NCI-H510A treated with DMSO at 0.1 percent for 48 hours (cell line): ENCODE data around the gene LRRC4B.
A peak's percentile ranks its signal among the peaks of the same experiment; 100 is the strongest.

Experiments
- DNase-seq: peaks from one replicate; lab custom pipeline; 2025; lab: John Stamatoyannopoulos, UW

Gene LRRC4B

DNA sequence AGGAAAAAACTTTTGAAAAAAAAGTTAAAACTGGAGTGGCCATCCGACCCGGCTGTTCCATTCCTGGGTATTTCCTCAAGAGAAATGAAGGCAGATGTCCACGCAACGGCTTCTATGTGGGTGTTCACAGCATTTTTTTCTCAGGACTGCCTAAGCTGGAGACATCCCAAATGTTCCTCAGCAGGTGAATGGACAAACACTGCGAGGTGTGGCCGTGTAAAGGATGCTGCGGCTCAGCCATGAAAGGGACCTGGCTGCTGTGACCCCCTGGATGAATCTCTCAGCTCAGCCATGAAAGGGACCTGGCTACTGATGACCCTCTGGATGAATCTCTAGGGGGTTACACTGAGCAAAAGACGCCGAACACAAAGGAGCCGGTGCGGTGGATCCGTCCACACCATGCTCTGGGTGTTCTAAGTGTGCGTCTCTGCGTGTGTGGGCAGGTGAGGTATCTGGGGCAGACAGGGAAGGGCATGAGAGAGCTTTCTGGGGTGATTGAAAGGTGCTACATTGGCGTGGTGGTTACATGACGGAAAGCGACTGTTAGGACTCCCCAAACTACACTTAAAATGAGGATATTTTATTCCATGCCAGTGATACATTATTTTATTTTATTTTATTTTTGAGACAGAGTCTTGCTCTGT is 47.3 kb downstream of the LRRC4B start:
- no peak for DNase-seq

DNA sequence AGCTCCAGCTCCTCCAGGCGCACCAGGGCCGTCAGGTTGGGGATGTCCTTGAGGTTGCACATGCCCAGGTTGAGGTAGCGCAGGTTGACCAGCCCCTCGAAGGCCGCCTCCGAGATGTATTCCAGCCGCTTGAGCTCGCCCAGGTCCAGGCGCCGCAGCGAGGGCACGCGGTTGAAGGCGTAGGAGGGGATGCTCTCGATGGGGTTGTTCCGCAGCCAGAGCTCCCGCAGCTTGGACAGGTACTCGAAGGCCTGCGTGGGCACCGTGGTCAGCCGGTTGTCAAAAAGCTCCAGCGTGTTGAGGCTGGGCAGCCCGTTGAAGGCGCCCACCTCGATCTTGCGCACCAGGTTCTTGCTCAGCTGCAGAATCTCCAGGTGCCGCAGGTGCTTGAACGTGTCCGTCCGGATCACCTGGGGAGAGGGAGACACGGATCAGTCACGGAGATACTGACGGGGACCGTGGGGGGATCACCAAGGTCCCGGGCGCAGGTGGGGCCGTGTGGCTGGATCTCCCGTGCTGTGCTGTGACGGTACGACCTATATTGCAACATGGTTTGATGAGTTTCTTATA is 49.1 kb downstream of the LRRC4B start:
- no peak for DNase-seq

DNA sequence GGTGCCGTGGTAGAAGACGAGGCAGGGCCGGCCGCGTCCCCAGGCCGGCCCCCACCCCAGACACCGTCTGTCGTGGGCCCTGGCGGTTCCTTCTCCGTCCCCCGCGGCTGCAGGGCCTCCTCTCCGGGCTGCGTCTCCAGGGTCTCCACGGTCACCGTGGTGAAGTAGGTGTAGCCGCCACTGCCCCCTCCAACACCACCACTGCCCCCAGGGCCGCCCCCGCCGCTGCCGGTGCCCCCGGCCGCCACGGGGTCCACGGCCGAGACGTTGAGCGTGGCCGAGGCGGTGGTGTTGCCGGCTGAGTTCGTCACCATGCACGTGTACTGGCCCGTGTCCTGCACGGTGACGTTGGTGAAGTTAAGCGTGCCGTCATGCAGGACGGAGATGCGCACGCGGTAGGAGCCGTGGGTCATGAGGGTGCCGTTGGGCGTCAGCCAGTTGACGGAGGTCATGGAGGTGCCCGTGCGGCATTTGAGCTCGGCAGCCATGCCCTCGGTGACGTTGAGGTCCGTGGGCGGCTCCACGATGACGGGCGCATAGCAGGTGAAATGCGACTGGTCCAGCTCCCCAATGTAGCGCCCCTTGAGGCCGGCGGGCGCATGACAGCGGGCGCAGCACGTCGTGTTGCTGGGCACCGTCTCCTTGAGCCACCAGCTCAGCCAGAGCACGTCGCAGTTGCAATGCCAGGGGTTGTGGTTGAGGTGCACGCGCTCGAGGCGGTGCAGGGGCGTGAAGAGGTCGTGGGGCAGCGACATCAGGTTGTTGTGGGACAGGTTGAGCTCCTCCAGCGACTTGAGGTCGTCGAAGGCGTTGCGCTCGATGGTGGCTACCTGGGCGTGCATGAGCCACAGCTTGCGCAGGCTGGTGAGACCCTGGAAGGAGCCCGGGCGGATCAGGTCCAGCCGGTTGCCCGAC is 49.9 kb downstream of the LRRC4B start:
- DNase-seq: no peak

DNA sequence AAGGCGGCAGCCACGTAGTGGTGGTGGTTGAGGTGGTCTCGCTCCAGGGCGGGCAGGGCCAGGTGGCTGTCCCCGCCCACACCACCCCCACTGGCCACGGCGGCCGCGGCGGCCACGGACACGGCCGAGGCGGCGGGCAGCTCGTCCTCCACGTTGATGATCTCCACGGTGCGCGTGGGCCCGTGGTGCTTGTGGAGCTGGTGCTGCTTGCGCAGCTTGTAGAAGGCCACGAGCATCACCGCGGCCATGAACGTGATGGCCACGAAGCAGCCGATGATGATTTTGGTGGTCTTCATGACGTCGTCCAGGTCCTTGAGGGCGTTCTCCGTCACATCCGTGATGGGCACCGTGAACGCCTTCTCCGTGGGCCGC is 50.5 kb downstream of the LRRC4B start:
- DNase-seq: no peak

DNA sequence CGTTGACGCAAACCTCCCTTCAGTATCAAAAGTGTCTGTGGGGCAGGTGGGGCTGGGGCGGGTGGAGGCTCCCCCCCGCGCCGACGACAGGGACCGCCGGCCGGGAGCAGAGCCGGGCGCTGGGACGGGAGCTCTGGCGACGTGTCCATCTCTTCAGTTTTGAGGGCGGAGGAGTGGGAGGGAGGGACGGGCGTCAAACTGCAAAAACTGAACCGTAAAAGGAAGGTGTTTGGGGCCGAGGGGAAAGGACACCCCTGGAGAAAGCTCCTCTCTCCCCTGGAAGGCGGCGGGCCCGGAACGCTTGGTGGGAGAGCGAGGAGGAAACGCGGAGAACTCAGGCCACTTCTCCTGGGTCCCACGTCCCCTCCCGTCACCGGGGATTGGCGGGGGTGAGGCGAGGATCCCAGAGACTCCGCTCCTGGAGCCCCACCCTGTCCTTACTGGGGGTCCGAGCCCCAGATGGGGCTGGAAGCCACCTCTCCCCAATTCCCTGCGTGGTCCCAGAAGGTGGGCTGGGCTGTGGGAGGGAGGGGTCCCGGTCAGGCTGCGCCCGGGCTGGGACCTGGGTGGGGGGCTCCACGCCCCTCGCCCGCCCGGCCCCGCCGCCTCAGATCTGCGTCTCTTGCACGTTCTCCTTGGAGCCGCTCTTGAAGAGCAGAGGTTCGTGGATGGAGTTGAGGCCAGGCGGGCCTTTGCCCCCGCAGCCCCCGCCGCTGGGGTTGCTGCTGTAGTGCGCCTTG is 51.1 kb downstream of the LRRC4B start:
- DNase-seq: no peak

DNA sequence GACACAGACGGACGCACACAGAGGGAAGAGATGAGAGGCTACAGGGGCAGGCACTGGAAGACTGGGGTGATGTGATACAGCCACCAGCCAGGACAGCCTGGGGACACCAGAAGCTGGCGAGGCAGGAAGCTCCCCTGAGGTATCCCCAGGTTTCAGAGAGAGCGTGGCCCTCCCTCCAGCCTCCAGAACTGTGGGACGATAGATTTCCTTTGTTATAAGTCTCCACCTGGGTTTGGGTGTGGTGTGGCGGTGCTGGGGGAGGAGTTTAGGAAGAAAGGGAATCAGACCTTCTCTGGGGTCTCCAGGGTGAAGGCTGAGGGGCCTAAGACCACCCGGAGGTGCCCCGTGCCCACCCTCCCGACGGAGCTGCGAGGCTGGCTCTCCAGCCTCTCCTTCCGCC is 51.8 kb downstream of the LRRC4B start:
- DNase-seq: no peak

DNA sequence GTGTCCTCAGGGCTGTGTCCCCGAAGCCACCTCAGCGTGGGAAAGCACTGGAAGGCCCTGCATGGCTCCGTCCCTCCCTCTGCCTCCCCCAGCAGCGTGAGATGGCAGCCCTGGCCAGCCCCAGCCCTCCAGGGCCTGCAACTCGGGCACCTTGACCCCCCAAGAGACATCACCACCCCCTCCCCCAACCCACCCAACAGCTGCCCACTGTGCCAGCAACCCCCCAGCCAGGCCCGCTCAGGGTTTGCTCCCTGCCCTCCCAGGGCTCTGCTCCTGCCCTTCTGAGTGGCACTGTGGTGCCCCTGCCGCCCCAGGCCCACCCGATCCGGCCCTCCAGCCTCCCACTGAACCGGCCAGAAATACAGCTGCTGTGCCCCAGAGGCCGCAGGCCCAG is 53.1 kb downstream of the LRRC4B start:
- DNase-seq: no peak

DNA sequence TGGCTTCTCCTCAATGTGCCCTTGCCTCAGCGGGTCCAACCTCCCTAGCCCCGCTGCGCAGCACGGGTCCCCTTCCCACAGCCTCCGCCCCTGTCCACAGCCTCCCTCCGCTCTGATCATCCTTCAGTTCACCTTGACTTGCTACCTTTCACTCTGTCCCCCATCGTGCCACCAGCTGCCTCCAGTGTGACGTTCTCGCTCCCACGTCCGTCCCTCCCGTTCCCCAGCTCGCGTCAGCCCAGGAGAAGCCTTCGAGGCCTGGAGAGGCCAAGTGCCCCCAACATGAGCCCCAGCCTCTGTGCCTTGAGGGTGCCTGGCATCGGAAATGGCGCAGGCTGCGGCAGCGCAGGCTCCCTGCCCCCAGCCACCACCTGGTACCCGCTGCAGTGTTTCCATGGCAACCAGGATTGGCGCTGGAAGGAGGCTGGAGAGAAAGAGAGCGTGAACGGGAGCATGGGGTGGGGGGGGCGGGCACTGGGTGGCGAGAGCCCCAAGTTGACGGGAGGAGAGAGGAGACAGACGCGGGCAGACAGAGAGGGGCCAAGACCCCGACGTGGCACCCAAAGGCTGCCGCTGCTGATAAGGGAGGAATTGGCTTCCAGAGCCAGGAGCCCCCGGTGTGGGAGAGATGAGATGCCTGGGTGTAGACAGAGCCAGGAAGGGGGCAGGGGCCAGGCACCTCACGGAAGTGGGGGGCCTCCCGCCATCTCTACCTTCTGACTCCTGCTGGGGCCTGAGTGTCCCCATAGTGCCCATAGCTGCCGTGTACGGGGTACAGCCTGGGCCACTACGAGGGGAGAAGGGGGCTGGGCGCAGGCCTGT is 53.7 kb downstream of the LRRC4B start:
- no peak for DNase-seq

DNA sequence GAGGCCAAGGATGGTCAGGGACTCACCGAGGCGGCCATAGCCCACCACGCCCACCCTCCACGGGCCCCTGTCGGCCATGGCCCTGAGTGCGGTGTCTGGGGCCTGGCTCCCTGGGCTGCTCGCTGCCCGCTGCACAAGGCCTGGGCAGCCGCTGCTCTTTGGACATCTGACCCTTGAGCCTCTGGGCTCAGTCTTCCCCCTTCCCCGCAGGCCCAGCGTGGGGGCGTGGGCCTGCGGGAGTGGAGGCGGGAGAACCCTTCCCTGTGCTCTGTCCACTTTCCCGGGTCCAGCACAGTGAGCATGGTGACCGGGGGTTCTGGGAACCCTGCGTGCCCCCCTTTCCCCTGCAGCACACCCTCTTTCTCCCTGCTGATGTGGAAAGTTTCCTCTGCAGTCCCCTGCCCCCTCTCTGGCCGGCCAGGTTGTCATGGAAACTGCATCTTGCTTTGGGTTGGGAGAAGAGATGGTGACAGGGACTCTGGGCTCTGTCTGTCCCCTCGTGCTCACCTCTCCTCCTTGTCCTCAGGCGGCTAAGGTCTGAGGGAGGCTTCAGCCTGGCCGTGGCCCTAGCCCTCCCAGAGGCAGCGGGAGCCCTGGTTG is 54.4 kb downstream of the LRRC4B start, which contains the start of gene ASPDH:
Gene ASPDH (minus strand): TSS at position 168 of the 600 bp plus-strand sequence. CDS start 90 bp downstream, at position 78.
- DNase-seq: no peak

DNA sequence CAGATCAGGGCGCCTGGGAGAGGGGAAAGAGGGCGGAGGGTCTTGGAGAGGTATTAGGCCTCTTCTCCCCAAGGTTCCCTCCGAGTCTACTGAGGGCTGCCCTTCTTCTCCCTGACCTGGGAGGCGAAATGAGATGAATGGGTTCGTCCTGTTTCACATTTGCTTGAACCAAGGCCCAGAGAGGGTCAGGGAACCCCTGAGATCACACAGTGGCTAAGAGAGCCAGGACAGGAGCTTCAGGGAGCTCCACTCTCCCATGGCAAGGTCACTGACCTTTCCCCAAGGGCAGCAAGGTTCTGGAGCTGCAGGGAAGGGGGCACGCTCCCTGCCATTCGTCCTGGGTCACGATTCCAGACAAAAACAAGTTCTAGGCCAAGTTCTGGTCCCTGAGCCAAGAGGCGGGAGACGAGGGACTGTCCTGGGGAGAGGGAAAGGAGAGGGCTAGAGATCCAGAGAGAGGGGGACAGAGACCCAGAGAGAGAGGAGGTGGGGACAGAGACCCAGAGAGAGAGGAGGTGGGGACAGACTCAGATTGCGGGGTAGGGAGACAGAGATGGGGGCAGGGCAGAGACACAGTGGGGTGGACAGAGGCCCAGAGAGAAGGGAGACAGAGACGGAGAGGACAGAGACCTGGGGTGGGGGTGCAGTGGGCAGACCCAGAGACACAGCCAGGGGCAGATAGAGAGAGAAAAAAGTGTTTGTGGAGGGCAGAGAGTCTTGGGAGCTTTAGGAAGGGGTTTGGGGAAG is 55.1 kb downstream of the LRRC4B start:
- no peak for DNase-seq

DNA sequence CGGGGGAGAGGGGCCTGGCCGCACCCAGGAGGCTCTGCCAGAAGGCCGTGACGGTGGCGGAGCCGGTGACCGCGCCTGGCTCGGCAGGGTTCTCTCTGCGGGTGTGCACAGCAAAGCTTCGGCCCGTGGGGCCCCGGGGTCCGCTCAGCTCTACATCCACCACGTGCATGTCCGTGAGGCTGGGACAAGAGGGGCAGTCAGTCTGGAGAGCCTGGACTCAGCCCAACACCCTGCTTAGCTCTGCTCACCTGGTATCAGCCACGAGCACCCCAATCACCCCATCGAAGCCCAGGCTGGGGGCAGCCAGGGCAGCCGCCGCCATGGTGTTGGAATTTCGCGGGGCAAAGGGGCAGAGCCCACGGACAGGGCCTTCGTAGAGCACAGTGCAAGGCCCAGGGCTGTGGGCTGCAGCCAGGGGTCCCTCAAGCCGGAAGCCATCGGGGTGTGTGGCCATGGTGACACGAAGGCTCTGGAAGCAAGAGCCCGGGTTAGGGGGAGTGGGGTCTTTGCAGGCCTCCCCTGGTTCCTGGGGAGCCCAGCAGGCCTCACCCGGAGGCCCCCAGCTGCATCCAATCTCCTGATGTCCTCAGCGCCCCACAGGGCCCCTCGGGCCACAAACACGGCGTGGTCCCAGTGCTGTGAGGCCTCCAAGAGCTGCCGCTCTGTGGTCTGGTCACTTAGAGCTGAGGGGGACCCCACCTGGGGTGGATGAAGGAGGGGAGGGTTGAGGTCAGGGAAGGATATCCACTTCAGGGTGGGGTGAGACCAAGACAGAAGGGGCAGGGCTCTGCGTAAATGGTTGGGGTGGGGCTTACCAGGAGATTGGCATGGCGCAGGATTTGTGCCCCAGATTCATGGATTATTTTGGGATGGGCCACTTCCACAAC is 55.9 kb downstream of the LRRC4B start:
- DNase-seq: no peak

DNA sequence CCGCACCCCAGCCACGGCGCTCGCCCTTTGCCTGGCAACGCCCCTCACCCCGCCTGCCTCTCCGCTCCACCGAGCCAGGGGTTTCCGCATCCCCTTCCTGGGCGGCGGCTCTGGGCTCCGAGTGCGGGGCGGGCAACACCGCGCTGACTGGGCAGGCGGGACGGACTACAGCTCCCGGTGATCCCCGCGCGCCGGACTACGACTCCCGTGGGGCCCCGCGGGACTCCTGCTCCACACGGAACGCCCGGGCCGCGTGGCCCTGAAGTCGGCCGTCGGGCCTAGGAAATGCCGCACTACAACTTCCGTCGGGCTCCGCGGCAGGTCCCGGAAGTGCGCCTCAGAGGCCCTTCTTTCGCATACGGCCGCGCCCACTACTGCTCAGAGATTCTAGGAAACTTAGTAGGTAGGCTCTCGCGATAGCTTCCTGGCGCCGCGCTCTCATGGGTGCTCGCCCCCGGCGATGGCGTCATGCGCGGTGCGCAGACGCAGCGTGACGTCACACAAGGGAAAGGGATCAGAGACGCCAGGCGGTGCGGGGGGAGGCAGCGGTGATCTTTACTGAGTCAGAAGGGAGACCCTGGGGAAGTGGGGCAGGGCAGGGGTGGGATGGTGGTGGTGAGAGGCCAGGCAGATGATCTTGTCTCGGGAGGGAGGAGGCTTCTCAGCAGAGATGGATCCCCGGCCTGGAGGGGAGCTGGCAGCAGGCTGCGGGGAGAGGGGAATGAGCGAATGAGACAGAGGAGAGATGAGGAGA is 57.0 kb downstream of the LRRC4B start, which contains the start of gene JOSD2:
Gene JOSD2 (minus strand): TSS at position 123 of the 754 bp plus-strand sequence. CDS start 760 bp downstream, outside the sequence.
- DNase-seq: peak; percentile 34

DNA sequence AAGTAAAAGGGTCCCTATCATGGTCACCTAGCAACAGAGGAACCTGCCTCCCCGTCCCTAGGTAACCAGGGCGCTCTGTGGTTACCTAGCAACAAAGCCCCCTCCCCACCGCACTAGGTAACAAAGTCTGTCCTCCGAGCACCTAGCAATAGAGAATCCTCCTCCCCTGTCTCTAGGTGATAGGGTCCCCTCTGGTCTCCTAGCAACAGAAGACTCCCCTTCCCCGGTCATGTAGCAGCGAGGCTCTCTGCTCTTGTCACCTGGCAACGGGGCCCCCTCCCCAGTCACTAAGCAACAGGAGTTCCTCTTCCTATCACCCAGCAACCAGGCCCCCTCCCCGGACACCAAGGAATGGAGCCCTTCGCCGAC is 57.6 kb downstream of the LRRC4B start:
- DNase-seq: no peak

DNA sequence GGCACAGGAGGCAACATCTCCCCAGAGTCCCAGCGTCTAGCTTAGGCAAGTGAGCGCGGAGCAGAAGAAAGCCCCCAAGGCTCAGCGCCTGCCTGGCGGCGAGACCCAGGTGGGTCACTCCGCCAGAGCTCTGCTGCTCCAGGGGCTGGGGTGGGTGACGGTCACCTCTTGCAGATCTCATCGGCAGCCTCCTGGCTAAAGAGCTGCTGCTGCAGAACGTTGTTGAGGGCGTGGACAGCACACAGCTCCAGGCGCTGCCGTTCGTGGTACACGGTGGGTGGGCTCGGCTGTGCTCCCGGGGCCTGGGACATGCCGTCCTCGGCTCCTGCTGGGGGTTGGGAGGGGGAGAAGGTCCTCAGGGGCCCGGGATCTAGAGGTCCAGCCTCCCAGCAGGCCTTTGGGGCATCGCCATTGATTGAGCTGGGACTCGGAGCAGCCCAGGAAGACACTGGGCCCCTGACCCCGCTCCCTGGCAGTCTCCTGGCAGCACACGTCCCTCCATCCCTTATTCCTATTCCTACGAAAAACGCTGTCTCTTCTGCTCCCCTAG is 58.0 kb downstream of the LRRC4B start:
- DNase-seq: no peak

DNA sequence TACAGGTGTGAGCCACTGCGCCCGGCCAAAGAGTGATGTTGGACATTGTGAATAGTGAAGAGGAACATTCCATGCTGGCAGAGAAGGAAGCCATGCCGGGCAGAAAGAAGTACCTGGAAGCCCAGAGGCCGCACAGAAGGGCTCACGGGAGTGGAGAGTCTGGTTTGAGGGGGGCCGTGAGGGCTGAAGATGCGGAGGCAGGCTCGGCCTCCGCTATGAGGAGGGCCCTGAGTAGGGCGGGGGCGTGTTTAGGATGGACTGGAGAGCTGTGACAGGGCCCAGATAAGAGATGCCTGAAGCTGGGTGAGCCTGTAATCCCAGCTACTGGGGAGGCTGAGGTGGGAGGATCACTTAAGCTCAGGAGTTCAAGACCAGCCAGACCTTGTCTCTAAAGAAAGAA is 58.9 kb downstream of the LRRC4B start:
- no peak for DNase-seq

DNA sequence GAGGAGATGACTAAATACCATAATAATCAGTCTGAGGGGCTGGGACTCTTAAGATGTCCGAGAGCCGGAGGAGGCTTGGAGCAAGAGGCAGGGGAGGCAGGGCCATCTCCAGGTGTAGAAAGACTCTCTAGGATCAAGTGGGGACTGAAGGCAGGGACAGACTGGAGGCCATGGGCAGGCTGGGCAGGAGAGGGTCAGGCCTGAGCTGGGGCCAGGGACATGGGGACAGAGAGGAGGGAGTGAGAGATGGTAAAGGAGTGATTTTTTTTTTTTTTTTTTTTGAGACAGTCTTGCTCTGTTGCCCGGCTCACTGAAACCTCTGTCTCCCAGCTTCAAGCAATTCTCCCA is 59.4 kb downstream of the LRRC4B start:
- DNase-seq: no peak

DNA sequence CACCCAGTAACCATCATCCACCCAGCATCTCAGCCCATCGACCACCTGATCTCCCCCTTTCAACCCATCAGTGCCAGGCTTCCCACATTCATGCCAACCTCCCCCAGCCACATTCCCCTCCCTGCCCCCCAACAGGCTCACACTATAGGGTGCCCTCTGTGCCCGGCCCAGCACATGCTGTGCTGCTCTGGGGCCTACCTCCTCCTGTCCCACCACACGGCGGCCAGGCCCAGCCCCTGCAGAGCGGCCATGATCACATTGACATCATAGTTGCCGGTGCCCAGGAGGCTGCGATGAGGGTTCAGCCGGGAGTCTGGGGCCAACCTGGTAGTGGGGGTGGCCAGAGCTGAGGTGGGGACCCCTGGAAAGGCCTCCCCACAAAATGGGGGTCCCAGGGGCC is 60.9 kb downstream of the LRRC4B start:
- DNase-seq: no peak

DNA sequence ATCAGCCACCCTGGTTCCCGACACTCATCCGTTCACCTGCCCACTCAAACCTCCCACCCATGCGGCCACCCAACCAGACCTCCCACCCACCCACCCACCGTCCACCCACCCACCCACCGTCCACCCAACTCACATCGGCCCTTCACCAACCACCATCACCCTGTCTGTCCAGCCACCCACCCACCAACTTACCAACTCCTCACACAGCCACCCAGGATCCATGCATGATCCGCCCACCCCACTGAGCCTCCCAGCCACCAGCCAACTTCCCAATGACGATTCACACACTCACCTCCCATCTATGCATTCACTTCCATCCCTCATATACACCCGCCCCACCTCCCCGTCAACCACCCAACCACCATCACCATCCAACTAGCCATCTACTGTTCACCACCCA is 61.5 kb downstream of the LRRC4B start:
- DNase-seq: no peak
